ENCODE measurements around the gene PAAF1.

Gene PAAF1

GRCh38 chr11:73978576-73979086 lies 101.8 kb downstream of the PAAF1 start:
- no peak for DNase-seq (ENCODE audit: low read depth, low spot score)
- H3K4me3 ChIP-seq (ENCODE audit: low read depth, low read length), result no peak overlapping the region
- in situ Hi-C loops (cut with HindIII; ENCODE audit: low sequenced_read_pairs), result no loop called here
- TF ChIP-seq CTCF (IDR thresholded peaks at IDR 0.05; ENCODE audit: low read depth, low read length), result no peak

GRCh38 chr11:73980001-73980961 lies 103.5 kb downstream of the PAAF1 start:
- in situ Hi-C loops (cut with HindIII; ENCODE audit: low sequenced_read_pairs), result no loop called here
- H3K4me3 ChIP-seq (ENCODE audit: low read depth, low read length), result no peak overlapping the region
- no peak for DNase-seq (ENCODE audit: low read depth, low spot score)
- no peak for TF ChIP-seq CTCF (IDR thresholded peaks at IDR 0.05; ENCODE audit: low read depth, low read length)
